ENCODE data around the gene SCNN1G.
"Not testable (repeated sequence)": the region's sequence is repeated elsewhere in the genome, so short reads cannot be mapped to it uniquely, and the experiment has no call there.

Gene SCNN1G, protein sequence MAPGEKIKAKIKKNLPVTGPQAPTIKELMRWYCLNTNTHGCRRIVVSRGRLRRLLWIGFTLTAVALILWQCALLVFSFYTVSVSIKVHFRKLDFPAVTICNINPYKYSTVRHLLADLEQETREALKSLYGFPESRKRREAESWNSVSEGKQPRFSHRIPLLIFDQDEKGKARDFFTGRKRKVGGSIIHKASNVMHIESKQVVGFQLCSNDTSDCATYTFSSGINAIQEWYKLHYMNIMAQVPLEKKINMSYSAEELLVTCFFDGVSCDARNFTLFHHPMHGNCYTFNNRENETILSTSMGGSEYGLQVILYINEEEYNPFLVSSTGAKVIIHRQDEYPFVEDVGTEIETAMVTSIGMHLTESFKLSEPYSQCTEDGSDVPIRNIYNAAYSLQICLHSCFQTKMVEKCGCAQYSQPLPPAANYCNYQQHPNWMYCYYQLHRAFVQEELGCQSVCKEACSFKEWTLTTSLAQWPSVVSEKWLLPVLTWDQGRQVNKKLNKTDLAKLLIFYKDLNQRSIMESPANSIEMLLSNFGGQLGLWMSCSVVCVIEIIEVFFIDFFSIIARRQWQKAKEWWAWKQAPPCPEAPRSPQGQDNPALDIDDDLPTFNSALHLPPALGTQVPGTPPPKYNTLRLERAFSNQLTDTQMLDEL

DNA sequence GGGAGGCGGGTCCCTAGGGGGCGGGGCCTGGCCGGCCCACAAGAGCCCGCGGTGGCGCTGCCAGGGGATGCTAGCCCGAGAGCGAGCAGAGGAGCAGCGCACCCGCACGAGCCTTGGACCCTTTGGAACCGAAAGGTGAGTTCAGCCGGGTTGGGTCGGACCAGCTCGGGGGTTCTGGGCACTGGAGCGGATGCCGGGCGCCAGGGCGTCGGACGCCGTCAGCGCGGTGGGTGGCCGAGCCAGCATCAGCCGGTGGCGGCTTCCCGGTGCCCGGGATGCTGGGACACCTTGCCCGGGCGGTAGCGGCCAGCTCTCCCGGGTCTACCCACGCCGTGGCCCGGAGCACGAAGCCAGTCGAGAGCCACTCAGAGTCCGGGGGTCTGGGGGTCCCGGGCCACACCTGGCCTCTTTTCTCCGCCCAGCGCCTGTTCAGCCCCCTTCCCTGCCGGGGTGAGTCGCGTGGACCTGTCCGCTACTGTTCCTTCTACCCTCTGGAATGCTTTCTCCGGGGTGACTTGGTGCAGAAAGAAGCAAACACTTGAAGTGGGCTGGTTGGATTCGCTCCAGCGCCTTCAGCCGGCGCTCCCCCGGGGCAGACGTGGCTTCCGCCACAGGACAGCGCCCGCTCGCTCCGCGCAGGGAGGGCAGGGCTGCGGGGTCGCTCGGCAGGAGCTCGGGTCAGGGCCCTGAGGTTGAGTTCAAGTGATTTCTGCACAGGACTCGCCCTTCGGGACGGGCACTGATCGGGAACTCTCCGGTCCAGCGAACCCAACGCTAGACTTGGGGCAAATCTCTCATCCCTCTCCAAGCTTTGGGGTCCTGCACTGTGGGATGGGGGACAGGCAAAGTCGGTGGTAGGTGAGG, at the start of gene SCNN1G:
TSS of gene SCNN1G (plus strand) at position 67 of the 864 bp plus-strand sequence. CDS start 3,527 bp downstream, outside the sequence.
- DNase-seq = no peak

DNA sequence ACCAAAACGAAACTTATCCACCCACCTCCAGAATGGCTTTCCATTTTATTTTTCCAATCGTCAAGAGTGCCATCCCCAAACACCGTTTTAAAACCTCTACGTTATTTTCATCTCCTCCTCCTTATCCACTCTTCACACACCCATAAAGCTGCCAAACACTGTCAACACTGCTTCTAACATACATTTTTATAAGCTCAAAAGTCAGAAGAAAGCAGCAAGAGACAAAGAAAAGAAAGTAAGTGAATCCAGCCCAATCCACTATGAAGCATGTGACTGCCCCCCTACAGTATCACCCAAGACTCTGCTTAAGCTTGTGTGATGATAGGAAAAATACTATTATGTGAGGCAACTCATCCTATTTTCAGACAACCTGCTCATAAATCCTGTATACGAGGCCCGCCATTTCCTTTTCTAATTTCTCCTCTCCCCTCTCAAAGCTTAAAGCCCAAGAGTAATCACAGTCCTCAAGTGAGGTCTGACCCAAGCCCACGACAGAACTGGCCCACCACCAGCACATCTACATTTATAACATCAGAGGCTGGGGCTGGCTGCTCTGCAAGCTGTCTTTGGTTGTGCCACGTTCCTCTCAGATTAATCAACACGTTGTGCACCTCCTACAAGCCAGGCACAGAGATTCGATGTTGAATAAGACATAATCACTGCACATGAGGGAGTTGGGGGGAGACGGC, 49.6 kb upstream of the SCNN1G start:
- DNase-seq = peak; percentile 66

DNA sequence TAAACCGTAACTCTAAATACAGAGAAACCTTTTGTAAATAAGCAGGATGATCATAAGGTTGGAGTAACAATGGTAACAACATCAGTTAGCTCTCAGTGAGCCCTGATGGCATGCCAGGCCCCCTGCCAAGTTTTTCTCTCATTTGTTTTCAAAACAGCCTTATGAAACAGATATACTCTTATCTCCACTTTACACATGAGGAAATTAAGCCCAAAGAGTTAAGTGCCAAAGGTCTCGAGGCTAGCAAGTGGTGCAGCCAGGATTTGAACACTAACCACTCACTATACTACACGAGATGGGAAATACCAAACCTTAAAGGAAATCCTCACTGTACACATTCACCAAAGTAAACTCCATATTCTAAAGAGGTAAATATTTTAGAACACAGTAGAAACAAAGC, 48.3 kb upstream of the SCNN1G start:
- DNase-seq = no peak

DNA sequence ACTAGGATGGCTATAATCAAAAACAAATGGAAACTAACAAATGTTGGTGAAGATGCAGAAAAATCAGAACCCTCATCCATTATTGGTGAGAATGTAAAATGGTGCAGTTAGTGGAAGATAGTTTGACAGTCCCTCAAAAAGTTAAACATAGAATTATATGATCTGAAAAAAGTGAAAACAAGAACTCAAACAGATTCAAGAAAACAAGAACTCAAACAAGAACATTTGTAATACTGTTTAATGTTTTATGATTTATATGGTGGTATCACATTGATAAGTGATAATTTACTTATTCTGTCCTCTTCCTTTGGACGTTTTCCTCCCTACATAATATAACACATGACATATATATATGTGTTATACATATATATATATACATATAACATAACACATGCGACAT, 45.3 kb upstream of the SCNN1G start:
- DNase-seq = no peak

DNA sequence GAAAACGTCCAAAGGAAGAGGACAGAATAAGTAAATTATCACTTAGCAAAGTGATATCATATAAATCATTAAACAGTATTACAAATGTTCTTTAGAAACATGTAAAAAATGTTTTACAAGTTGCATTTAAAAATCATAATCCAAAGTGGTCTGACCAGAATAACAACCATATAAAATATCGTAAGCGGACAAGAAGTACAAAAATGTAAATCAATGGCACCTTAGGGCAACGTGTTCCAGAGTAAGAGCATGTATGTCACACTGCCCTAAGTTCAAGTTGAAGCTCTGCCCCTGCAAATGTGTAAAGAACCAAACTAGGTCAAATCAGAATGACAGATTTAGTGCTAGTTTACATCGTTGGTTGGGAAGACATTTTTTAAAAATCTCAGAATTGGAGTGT, 44.7 kb upstream of the SCNN1G start:
- DNase-seq = no peak

DNA sequence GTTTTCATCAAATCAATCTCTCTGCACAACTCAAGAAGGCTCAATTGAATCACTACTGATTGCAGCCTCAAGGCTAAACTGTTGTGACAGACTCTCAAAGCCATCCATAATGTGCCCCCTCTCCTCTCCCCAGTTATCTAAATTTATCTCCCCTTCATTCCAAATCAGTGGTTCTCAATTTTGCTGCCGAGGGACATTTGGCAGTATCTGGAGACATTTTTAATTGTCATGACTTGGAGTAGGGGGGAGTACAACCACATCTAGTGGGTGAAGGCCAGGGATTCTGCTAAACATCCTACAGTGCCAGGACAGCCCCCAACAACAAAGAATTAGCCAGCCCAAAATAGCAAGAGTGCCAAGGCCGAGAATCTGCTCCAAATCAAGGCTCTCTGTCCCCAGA, 42.4 kb upstream of the SCNN1G start:
- no peak for DNase-seq

DNA sequence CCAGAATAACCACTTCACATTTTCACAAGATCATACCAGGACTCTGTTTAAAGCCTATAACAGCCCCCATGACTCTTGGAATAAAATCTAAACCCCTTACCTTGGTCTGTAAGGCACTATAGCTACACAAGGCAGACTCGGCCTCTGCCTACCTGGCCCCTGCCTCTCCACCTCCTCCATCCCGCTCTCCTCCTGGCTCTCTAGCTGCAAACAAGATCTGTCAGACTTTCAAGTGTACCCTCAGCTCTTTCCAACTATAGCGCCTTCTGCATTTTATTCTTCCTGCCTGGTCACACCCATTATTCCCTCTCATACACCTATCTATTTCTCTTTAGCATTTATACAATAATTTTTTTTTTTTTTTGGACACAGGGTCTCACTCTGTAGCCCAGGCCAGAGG, 41.5 kb upstream of the SCNN1G start:
- no peak for DNase-seq

DNA sequence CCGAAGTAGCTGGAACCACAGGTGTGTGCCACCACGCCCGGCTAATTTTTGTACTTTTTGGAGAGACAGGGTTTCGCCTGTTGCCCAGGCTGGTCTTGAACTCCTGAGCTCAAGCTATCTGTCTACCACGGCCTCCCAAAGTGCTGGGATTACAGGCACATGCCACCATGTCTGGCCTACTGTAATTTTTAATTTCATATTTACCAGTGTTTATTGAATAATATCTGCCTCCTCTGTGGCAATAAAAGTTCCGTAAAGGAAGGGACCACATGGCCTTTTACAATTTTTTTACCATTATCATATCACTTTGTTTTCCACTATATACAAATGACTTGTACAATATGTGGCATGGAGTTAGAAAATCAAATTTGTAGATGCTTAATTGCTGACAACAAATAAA, 41.0 kb upstream of the SCNN1G start:
- no peak for DNase-seq

DNA sequence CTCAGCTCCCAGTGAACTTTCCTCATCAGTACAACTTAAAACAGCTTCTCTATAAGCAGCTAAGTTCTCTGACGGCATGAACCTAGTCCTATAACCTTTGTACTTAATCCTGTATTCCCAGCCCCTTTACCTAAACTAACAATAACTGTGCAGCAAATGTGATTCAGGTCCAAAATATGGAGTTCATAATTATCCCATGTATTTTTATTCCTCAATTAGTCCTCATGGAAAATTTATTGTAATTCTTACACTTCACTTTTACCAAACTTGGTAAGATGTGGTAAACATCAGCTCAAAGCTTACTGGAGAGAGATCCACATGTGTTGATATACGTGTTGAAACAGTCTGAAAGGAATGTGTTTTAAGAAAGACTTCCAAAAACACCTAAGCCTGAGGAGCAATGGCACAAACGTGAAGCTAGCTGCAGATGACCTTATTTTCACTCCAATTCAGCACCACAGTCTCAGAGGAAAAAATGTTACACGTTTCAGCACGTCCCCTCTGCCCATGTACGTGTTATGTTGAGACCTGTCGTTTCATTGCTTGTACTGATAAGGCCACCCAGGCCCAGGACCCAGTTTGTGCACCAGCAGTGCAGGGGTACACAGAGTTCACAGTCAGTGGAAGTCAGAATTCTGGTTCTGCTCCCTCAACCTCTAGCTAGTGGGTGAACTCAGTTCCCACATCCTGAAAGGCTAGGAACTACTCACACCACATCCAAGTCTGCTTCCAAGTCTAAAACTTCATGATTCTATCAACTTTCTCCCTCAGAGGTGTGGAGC, 40.4 kb upstream of the SCNN1G start:
- no peak for DNase-seq

DNA sequence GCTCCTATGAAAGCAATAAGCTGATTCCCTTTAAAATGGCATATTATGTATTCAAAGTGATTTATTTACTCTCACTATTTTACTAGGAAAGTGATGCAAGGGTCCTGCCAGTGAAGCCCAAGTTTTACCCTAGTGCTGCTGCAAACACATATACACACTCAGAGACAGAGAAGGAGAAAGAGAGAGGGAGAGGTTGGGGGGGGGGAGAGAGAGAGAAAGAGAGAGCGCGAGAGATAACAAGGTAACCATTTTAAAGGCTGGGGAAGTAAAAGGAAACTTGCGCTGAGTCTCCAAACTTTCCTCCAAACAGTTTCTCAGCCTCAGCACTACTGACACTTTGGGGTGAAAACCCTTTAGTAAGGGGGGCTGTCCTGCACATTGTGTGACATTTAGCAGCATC, 39.2 kb upstream of the SCNN1G start:
- no peak for DNase-seq

DNA sequence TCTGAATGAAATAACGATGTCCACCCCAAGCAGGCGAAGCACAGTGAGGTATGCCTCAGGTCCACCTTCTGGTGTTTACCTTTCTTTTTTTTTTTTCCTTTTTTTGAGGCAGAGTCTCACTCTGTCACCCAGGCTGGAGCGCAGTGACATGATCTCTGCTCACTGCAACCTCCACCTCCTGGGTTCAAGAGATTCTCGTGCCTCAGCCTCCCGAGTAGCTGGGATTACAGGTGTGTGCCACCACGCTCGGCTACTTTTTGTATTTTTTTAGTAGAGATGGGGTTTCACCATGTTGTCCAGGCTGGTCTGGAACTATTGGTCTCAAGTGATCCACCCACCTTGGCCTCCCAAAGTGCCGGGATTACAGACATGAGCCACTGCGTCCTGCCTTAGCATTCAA, 38.2 kb upstream of the SCNN1G start:
- DNase-seq = not testable (repeated sequence)

DNA sequence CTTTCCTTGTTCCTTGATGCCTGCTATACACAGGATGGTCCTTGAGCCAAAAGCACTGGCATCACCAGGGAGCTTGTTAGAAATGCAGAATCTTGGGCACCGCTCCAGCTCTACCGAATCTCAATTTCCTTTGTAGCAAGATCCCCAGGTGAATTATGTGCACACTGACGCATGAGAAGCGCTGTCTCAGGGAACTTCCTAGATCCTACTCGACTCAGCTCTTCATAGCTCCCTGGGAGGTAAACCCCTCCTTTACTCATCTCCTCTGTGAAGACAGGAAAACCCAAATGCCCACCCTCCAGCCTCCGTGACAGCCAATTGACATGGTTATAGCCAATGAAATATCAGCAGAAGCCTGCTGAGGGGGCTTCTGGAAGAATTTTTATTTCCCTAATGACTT, 37.4 kb upstream of the SCNN1G start:
- no peak for DNase-seq

DNA sequence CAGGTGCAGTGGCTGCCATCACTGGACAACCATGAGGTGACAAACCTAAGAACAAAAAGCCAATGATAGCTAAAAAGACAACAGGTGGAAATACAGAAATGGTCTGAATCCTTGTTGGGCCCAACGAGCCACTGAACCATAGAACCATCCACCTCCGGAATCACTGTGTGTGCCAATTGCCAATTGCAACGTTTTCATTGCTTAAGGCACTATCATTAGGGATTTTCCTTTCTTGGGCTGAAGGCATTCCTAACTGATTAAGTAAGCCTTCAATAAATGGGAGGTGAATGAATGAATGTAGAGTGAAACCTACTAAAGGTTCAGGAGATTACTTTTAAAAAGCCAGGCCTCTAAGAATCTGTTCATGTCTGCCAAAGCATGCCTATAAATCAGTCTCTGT, 36.9 kb upstream of the SCNN1G start:
- peak; percentile 48 for DNase-seq

DNA sequence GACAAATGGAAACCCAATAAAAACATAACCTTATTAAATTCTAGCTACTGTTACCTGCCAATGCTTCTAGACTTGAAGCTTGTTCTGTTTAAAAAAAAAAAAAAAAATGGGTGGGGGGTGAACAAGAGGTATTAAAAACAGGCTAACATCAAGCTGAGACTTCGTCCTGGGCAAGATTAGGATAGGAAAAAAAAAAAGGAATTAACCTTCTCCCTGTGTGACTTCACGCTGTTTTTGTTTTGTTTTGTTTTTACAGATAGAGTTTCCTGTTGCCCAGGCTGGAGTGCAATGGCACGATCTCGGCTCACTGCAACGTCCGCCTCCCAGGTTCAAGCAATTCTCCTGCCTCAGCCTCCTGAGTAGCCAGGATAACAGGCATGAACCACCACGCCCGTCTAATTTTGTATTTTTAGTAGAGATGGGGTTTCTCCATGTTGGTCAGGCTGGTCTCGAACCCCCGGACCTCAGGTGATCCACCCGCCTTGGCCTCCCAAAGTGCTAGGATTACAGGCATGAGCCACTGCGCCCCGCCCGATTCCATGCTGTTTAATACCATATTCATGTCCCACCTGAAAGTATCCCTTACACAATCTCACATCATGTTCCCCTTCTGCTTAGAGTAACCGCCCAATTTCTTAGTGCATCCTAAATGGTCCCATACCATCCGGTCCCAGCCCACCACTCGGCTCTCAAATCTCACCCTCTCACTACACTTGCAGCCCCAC, 35.5 kb upstream of the SCNN1G start:
- DNase-seq = no peak

DNA sequence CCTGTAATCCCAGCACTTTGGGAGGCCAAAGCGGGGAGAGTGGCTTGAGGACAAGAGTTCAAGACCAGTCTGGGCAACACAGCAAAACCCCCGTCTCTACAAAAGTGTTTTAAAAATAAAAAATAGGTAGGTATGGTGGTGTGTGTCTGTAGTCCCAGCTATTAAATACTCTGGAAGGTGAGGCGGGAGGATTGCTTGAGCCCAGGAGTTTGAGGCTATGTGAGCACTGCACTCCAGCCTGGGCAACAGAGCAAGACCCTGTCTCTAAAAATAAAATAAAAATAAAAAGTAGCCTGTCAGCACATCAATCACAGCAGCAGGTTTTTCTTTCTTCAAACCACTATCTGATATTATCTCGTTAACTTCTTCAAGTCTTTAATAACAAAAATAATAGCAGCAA, 34.9 kb upstream of the SCNN1G start:
- no peak for DNase-seq

DNA sequence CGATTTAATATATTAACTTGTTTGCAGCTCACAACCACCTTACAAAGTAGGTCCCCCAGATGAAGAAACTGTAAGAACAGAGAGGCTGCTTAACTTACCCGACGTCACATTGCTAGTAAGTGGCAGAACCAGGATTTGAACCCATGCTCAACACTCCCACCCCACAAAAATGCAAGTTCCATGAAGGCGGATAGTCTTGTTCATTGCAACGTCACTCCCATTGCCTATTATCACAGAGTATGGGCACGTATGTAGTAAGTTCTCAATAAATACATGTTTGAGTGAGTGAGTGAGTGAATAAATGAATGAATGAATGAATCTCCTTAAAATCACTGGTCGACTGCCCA, 34.4 kb upstream of the SCNN1G start:
- no peak for DNase-seq

DNA sequence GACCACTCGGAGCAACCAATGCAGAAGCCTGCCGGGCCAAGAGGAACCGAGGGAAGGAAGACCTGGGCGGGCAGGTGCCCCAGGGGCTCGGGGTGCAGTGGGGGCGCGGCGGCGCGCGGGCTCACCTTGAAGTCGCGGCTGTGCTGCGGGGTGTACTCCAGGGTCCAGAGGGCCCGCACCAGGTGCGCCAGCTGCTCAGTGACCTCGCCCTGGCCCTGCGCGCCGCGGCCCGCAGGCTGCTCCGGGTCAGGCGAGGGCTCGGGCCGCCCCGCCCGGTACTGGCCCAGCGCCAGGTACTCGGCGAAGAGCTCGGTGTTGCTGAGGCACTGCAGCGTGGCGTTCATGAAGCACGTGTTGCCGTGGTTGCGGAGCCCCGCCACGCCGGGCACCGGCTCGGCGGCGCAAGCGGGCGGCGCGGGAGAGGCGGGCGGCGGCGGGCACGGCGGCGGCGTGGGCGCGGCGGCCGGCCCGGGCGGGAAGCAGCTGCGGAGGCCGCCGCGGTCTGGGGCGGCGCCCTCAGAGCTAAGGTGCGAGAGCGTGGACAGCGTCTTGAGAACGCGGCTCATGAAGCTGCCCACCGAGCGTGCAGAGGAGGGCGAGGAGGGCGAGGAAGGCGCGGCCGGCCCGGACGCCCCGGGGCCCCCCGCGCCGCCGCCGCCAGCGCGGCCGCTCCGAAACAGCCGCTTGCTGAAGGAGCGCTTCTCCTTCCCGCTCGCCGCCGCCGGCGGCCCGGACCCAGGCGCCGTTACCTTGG, 33.9 kb upstream of the SCNN1G start:
- peak; percentile 36 for DNase-seq

DNA sequence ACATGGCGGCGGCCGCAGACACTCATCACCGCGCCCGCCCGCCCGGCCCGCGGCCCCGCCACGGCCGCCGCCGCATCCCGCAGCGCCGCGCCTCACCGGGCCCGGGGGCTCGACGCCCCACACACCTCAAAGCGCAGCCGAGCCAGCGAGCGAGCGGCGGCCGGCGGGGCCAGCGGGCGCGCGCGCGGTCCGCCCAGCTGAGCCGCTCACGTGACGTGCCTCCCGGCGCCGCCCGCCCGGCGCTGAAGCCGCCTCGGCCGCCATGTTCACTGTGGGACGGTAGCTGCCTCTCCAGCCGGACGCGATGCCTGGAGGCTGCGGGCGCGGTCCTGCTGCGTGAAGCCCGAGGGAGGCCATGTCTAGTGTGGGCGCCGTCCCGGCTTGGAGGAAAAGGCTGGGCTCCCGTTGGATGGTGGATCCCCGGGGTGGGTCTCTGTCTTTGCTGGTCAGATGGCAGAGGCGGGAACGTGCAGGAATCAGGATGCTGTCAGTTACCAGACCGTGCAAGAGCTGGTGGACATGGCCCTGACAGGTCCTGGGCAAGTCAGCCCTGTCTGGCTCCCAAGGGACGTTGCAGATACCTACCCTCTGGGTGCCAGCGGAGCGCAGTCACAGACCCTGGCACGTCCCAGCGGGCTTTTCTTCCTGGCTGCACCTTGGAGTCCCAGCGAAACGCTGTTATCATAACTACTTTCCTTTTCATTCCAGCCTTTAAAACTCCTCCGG, 33.1 kb upstream of the SCNN1G start, which contains the start of gene USP31:
TSS of gene USP31 (minus strand) at position 186 of the 726 bp plus-strand sequence. CDS start at position 4, 182 bp downstream.
- peak; percentile 96 for DNase-seq

DNA sequence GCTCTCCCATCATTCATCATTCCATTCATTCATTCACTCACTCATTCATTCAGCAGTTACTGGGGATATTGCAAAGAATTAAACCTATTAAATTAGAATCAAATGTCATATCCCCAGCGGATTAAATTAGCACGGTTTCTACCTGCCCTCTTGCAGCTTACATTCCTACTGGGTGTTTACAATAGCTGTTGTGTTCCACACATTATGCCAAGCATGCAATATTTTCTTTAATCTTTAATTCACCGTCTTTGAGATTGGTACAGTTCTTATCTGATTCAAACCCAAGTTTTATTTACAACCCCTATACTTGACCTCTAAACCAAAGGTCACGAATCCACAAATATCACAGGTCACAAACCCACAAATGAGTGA, 32.6 kb upstream of the SCNN1G start:
- no peak for DNase-seq
